GM12878 (cell line): ENCODE results near the gene SIK2. TPM values are rescaled to one million over a fixed set of nuclear protein-coding genes. Genes with fewer than 3 reads are reported as not detected.

Experiments used
- ATAC-seq: fragments of 200-7000 bp; cut with Tn5 transposase; 3 replicates; pipeline ENCODE4 v1.9.1; 2020; ENCODE audit warnings: mild to moderate bottlenecking, moderate library complexity
- BruUV-seq: library from RNA; stranded (reverse); fragments of 400-500 nt; replicated peaks from 2 replicates; lab custom pipeline; 2021; lab: Mats Ljungman, UMichigan
- CTCF ChIA-PET: fragments of 300-600 bp; sonication (Branson Sonifier 250); formaldehyde crosslinking; extraction: SDS; loops from one replicate; lab custom pipeline; 2021; ENCODE audit warnings: inconsistent platforms; lab: Yijun Ruan, JAX
- POLR2A ChIA-PET: fragments of 350-600 bp; formaldehyde crosslinking; extraction: SDS; loops from one replicate; lab custom pipeline; 2021; ENCODE audit warnings: inconsistent platforms; lab: Charles Lee
- RAD21 ChIA-PET: fragments of 300-600 bp; sonication (Branson Sonifier 250); formaldehyde crosslinking; loops from one replicate; lab custom pipeline; 2023; ENCODE audit warnings: antibody characterized with exemption; ENCODE audit not compliant: unreplicated experiment; lab: Charles Lee
- SMC1A ChIA-PET: fragments of 300-600 bp; sonication (Branson Sonifier 250); formaldehyde crosslinking; loops from one replicate; lab custom pipeline; 2023; ENCODE audit not compliant: unreplicated experiment, uncharacterized antibody; lab: Charles Lee
- DNase-seq: peaks from one replicate; pipeline ENCODE4 v3.0.0-alpha.2; 2011; ENCODE audit warnings: low read depth, low spot score
- FAIRE-seq: peaks from 3 replicates; lab custom pipeline; 2011; peaks lifted over from hg19 to GRCh38; lab: Jason Lieb, UNC
- H2AFZ ChIP-seq: 2 replicates; pipeline ENCODE4 v1.6.0; 2011; ENCODE audit warnings: low read depth, low read length, control low read depth; ENCODE audit not compliant: control insufficient read depth
- H3K27ac ChIP-seq: 2 replicates; pipeline ENCODE4 v1.5.1; 2011; ENCODE audit warnings: control low read depth; ENCODE audit not compliant: control insufficient read depth, insufficient read depth
- H3K27me3 ChIP-seq, 2 experiments: replicated peaks in 1 of 2; 2 replicates each; pipeline versions ENCODE4 v1.6.0 to v1.6.1; 2011; ENCODE audit warnings: low read length in 1 of 2; ENCODE audit not compliant: control insufficient read depth in 2 of 2, insufficient read depth in 2 of 2
- H3K36me3 ChIP-seq, 2 experiments: 2 replicates each; pipeline ENCODE4 v1.5.1; 2011; ENCODE audit warnings: low read length in 1 of 2; ENCODE audit not compliant: control insufficient read depth in 2 of 2, insufficient read depth in 2 of 2
- H3K4me1 ChIP-seq: 2 replicates; pipeline ENCODE4 v1.6.1; 2011; ENCODE audit warnings: mild to moderate bottlenecking, low read length, moderate library complexity, mixed read lengths; ENCODE audit not compliant: control insufficient read depth, insufficient read depth
- H3K4me2 ChIP-seq: 2 replicates; pipeline ENCODE4 v1.6.0; 2011; ENCODE audit warnings: control low read depth; ENCODE audit not compliant: control insufficient read depth, insufficient read depth
- H3K4me3 ChIP-seq: fragments of 200-600 bp; sonication (generic); 2 replicates; pipeline ENCODE4 v1.5.1; 2016
- H3K79me2 ChIP-seq: 2 replicates; pipeline ENCODE4 v1.6.0; 2011; ENCODE audit warnings: low read length; ENCODE audit not compliant: control insufficient read depth, insufficient read depth
- H3K9ac ChIP-seq: 2 replicates; pipeline ENCODE4 v1.8.0; 2011; ENCODE audit warnings: low read length, control low read depth, mixed read lengths; ENCODE audit not compliant: control insufficient read depth, insufficient read depth
- H3K9me3 ChIP-seq: replicated peaks from 3 replicates; pipeline ENCODE4 v1.5.1; 2011; ENCODE audit warnings: mild to moderate bottlenecking, low read length; ENCODE audit not compliant: control insufficient read depth, insufficient read depth
- H4K20me1 ChIP-seq: 2 replicates; pipeline ENCODE4 v1.6.0; 2011; ENCODE audit not compliant: control insufficient read depth, insufficient read depth
- BRCA1 ChIP-seq: IDR thresholded peaks from 2 replicates; pipeline ENCODE4 v1.6.1; 2011; ENCODE audit warnings: low read depth, low read length, improper control_type of control experiment
- ESRRA ChIP-seq: IDR thresholded peaks from 2 replicates; pipeline ENCODE4 v1.6.1; 2012; ENCODE audit warnings: mild to moderate bottlenecking, low read length, improper control_type of control experiment
- HDAC6 ChIP-seq: fragments of 200-600 bp; sonication (generic); IDR thresholded peaks from one replicate; pipeline ENCODE4 v1.8.0; 2017; ENCODE audit warnings: antibody characterized with exemption; ENCODE audit not compliant: unreplicated experiment
- IKZF1 ChIP-seq: fragments of 450-650 bp; conservative IDR thresholded peaks from 2 replicates; pipeline ENCODE4 v1.6.1; 2017; ENCODE audit warnings: antibody characterized with exemption, mild to moderate bottlenecking
- IRF4 ChIP-seq: IDR thresholded peaks from 2 replicates; pipeline ENCODE4 v1.6.1; 2011; ENCODE audit warnings: low read depth, low read length
- JUNB ChIP-seq: IDR thresholded peaks from 2 replicates; pipeline ENCODE4 v1.6.1; 2016; ENCODE audit warnings: antibody characterized with exemption, mild to moderate bottlenecking
- NR2F1 ChIP-seq: fragments of 450-650 bp; conservative IDR thresholded peaks from 2 replicates; pipeline ENCODE4 v1.6.1; 2017; ENCODE audit warnings: mild to moderate bottlenecking
- RAD21 ChIP-seq: IDR thresholded peaks from 2 replicates; pipeline ENCODE4 v1.6.1; 2011; ENCODE audit warnings: mild to moderate bottlenecking, low read depth, low read length, moderate library complexity; ENCODE audit not compliant: insufficient read depth
- SMAD5 ChIP-seq: IDR thresholded peaks from 2 replicates; pipeline ENCODE4 v1.6.1; 2016; ENCODE audit warnings: antibody characterized with exemption, low read depth
- SREBF2 ChIP-seq: IDR thresholded peaks from 2 replicates; pipeline ENCODE4 v1.6.1; 2012; ENCODE audit warnings: mild to moderate bottlenecking, low read length
- TCF12 ChIP-seq: IDR thresholded peaks from 2 replicates; pipeline ENCODE4 v1.6.1; 2011; ENCODE audit warnings: low read depth, mild to moderate bottlenecking, low read length
- TCF3 ChIP-seq: IDR thresholded peaks from 2 replicates; pipeline ENCODE4 v1.6.1; 2012; ENCODE audit warnings: low read depth, mild to moderate bottlenecking, low read length, borderline replicate concordance; ENCODE audit not compliant: insufficient read depth
- ZSCAN29 ChIP-seq: fragments of 450-650 bp; IDR thresholded peaks from 2 replicates; pipeline ENCODE4 v1.6.1; 2017; ENCODE audit warnings: mild to moderate bottlenecking, moderate library complexity
- WGBS: methylation state at CpG from one replicate; pipeline ENCODE4 v1.1.6; 2016; ENCODE audit warnings: low lambda C conversion rate; ENCODE audit not compliant: insufficient replicate concordance, insufficient coverage; ENCODE audit errors: missing lambda C conversion rate; 5-methylcytosine and 5-hydroxymethylcytosine counted together
- in situ Hi-C: fragments of 300-500 bp; cut with MboI; formaldehyde crosslinking; loops from 9 replicates; pipeline ENCODE4 v1.14.3; 2018; ENCODE audit warnings: mixed read lengths
- intact Hi-C: fragments of 100-400 bp; cut with micrococcal nuclease; formaldehyde crosslinking; loops from one replicate; pipeline ENCODE4 v1.14.2; 2022; ENCODE audit not compliant: unreplicated experiment
- polyA plus RNA-seq, 11 experiments: library from polyadenylated mRNA; depleted of rRNA in 4 of 11; unstranded in 6 of 11; stranded (reverse) in 5 of 11; fragments of >200 nt; fragmentation: Nextera tagmentation in 4 of 11; fragmentation: Illumina TruSeq in 1 of 11; extraction: Ambion mirVana in 4 of 11; extraction: Trizol in 1 of 11; gene quantifications; 1 replicate in 1 of 11; 2 replicates in 10 of 11; pipeline versions ENCODE4 v1.2.1 to v1.2.3, GENCODE V29; 2011 to 2016; ENCODE audit warnings: inconsistent platforms in 2 of 11, missing spikeins in 2 of 11, low read depth in 1 of 11
- total RNA-seq, 4 experiments: library from RNA; depleted of rRNA in 3 of 4; stranded (reverse); fragments of >200 nt in 3 of 4; fragmentation: Illumina TruSeq in 1 of 4; extraction: Trizol in 1 of 4; gene quantifications; 2 replicates each; pipeline versions ENCODE4 v1.2.1 to v1.2.3, GENCODE V29; 2013 to 2021

Gene SIK2
- total and polyA plus RNA-seq, 10 of the 15 experiments (the other 5 are each of a cell fraction or from before 2014, with no cell fraction given): 0.97 to 14.2 (median 4.5) TPM

GRCh38 chr11:111772535-111772934, 170.3 kb downstream of the SIK2 start:
- ChIA-PET CTCF (interaction anchor here (0.6 to 1.7 kb wide), 5 partner anchors 8 to 492 kb away, joined by 3 to 6 read pairs (median 4); no protein-coding TSS in a partner anchor), POLR2A (no interaction called here)
- Histone ChIP-seq H3K4me2 (no peak overlapping the region), H4K20me1 (no peaks in the 10 kb centered on the region), H3K9ac (no peak overlapping the region), H3K9me3 (no peaks in the 10 kb centered on the region), H3K27ac (no peak overlapping the region), H3K27me3 (no peaks in the 10 kb centered on the region), H3K79me2 (no peaks in the 10 kb centered on the region)
- 97% methylated on average over 2 of the region's 2 CpGs for WGBS
- DNase-seq: no peak
- intact Hi-C loops: loop anchor here (10.0 kb wide), 2 partner anchors 318 to 1488 kb away; no protein-coding TSS in a partner anchor
- BruUV-seq: no TSS peak
- TF ChIP-seq TCF3: no peak
- no peak for TF ChIP-seq IKZF1
- TF ChIP-seq ESRRA: no peak
- no peak for TF ChIP-seq SREBF2
- TF ChIP-seq, all 136 proteins: peak for 0
- no peaks in the 10 kb centered on the region for H3K36me3 ChIP-seq
- H3K4me1 ChIP-seq: peaks cover 8% of the 10 kb centered on the region; the same call in 1 of the 2 replicates
- no peak overlapping the region for H2AFZ ChIP-seq
- in situ Hi-C loops: no loop called here
- no peak for FAIRE-seq
- SMC1A ChIA-PET: interaction anchor here (0.7 to 1.9 kb wide), 3 partner anchors 9 to 171 kb away, joined by 3 to 4 read pairs (median 3); no protein-coding TSS in a partner anchor
- ATAC-seq: no peak
- H3K4me3 ChIP-seq: no peak overlapping the region
- RAD21 ChIA-PET: no interaction called here

- in situ Hi-C loops (loop anchor here (5.0 kb wide), 1 partner anchor 173 kb away; the partner anchor contains the start of gene SIK2), intact Hi-C loops (loop anchor here (10.0 kb wide), 2 partner anchors 320 to 1490 kb away; no protein-coding TSS in a partner anchor)
- no peaks in the 10 kb centered on the region for H3K79me2 ChIP-seq
- H2AFZ ChIP-seq: no peak overlapping the region
- 96% methylated on average over 6 of the region's 6 CpGs for WGBS
- ATAC-seq (no peak), DNase-seq (no peak), FAIRE-seq (no peak)
- no peaks in the 10 kb centered on the region for H4K20me1 ChIP-seq
- H3K4me1 ChIP-seq: peaks cover 8% of the 10 kb centered on the region; the same call in 1 of the 2 replicates
- H3K4me3 ChIP-seq: no peak overlapping the region
- no peak overlapping the region for H3K4me2 ChIP-seq
- BruUV-seq: no TSS peak
- SMC1A ChIA-PET: interaction anchor here (0.9 to 6.0 kb wide), 8 partner anchors 9 to 188 kb away, joined by 3 to 154 read pairs (median 17); partner anchors contain the start of genes PPP2R1B and SIK2
- no peaks in the 10 kb centered on the region for H3K36me3 ChIP-seq
- H3K9me3 ChIP-seq: no peaks in the 10 kb centered on the region
- H3K27me3 ChIP-seq: no peaks in the 10 kb centered on the region
- H3K9ac ChIP-seq: no peak overlapping the region
- CTCF ChIA-PET: interaction anchor here (1.9 to 6.4 kb wide), 5 partner anchors 11 to 188 kb away, joined by 6 to 170 read pairs (median 94); partner anchors contain the start of genes PPP2R1B and SIK2
- POLR2A ChIA-PET: interaction anchor here (3.0 to 5.8 kb wide), 2 partner anchors 9 to 12 kb away, joined by 14 to 56 read pairs; partner anchors contain the start of gene PPP2R1B
- RAD21 ChIA-PET: interaction anchor here (3.0 to 5.9 kb wide), 6 partner anchors 10 to 172 kb away, joined by 15 to 136 read pairs (median 29); partner anchors contain the start of genes PPP2R1B and SIK2
- H3K27ac ChIP-seq: no peak overlapping the region
- TF ChIP-seq IRF4: no peak
- TF ChIP-seq JUNB: no peak
- no peak for TF ChIP-seq NR2F1
- TF ChIP-seq ZSCAN29: no peak
- no peak for TF ChIP-seq SMAD5
- TF ChIP-seq HDAC6: no peak
- no peak for TF ChIP-seq TCF3
- no peak for TF ChIP-seq TCF12
- TF ChIP-seq BRCA1: no peak
- no peak for TF ChIP-seq RAD21
Observed at GRCh38 chr11:111774955-111775710, 172.9 kb downstream of the SIK2 start.
